ENCODE results near the gene PANK3. TPM values are rescaled to one million over a fixed set of nuclear protein-coding genes. Genes with fewer than 3 reads are reported as not detected.
A peak's percentile ranks its signal among the peaks of the same experiment; 100 is the strongest.

Gene PANK3
- total and polyA plus RNA-seq, 2 experiments from 2014 or later: 14.5 to 57.7 TPM

DNA sequence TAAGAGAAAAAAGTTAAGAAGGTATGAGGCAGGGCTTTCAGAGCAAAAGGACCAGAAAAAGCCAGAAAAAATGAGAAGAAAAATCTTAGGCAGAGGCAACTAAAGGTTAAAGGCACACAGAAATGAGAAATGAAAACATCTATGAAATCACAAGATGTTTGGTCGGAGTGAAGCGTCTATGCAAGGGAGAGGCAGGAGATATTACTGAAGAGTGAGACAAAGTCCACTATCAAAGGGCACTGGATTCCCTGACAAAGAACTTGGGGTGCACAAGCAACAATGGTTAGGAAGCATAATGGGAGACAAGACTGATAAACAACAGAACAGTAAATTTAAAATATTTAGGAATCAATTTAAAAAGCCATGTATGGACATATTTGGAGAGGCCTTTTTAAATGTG is 16.9 kb downstream of the PANK3 start:
- H3K9me3 ChIP-seq (ENCODE audit: low read depth): no peaks in the 10 kb centered on the region
- H3K27me3 ChIP-seq: no peaks in the 10 kb centered on the region
- H3K27ac ChIP-seq: no peak overlapping the region
- peaks cover 16% of the 10 kb centered on the region for H3K4me1 ChIP-seq (ENCODE audit: low read depth)
- TF ChIP-seq, protein P1, sequence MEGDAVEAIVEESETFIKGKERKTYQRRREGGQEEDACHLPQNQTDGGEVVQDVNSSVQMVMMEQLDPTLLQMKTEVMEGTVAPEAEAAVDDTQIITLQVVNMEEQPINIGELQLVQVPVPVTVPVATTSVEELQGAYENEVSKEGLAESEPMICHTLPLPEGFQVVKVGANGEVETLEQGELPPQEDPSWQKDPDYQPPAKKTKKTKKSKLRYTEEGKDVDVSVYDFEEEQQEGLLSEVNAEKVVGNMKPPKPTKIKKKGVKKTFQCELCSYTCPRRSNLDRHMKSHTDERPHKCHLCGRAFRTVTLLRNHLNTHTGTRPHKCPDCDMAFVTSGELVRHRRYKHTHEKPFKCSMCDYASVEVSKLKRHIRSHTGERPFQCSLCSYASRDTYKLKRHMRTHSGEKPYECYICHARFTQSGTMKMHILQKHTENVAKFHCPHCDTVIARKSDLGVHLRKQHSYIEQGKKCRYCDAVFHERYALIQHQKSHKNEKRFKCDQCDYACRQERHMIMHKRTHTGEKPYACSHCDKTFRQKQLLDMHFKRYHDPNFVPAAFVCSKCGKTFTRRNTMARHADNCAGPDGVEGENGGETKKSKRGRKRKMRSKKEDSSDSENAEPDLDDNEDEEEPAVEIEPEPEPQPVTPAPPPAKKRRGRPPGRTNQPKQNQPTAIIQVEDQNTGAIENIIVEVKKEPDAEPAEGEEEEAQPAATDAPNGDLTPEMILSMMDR (IDR thresholded peaks at IDR 0.05; ENCODE audit: low read depth, low read length): no peak
- H3K36me3 ChIP-seq: peaks cover 48% of the 10 kb centered on the region
- DNase-seq (ENCODE audit: low read depth in 1 of 2, low spot score in 1 of 2): no peak
- H3K4me3 ChIP-seq: no peak overlapping the region

DNA sequence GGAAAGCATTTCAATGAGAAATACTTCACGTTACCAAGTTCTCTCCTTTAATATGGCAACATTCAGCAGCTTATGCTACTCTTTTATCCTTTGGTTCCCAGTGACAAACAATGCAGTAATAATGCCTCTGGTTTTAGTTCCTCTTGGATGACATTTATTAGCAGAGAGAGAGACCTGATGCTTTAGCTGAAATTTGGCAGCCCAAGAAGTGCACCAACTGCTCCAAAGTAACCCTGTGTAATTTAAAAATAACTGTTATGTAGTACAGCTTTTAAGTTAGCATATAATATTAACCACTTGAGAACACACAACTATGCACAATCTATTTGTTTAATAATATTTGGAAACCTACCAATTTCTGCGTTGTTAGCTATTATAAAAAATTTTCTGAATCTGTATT is 21.8 kb downstream of the PANK3 start:
- DNase-seq (ENCODE audit: low read depth in 1 of 2, low spot score in 1 of 2): no peak
- no peak overlapping the region for H3K4me3 ChIP-seq
- TF ChIP-seq, protein P1 (IDR thresholded peaks at IDR 0.05; ENCODE audit: low read depth, low read length): no peak
- H3K4me1 ChIP-seq (ENCODE audit: low read depth): no peaks in the 10 kb centered on the region
- no peaks in the 10 kb centered on the region for H3K9me3 ChIP-seq (ENCODE audit: low read depth)
- H3K27ac ChIP-seq: no peak overlapping the region
- H3K36me3 ChIP-seq: peaks cover 50% of the 10 kb centered on the region
- H3K27me3 ChIP-seq: no peaks in the 10 kb centered on the region

DNA sequence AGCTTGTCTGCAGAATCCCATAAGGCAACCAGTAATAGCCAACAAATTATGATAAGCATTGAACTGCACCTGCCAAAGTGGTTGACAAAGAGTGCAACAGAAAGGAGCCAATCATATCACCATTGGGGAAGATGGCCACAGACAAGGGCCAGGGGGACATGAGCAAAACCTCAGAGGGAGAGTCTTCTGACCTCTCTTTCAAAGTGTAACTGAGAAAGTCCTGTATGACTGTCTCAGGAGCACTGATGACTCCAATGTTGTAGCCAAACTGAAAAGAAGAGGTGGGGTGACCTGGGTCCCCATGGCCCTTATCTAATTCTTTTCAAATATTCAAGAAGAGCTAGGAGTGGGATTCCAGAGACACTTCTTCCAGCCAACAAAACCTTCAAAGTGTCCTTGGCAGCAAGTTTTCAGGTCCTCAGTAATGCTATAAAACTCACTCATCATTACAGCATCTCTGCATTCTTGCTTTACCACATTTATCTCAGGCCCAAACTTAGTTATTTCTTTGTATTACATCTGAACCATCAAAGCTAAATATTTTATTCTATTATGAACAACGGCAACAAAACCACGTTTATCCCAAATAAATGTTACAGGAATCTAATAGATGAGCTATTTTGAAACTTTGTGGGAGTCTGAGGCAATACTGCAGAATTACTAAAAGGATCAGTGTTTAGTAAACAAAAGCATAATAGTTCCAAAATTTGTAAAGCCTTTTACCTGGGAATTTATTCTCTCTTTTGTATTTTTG is 25.6 kb downstream of the PANK3 start:
- peaks cover 30% of the 10 kb centered on the region for H3K36me3 ChIP-seq
- no peaks in the 10 kb centered on the region for H3K9me3 ChIP-seq (ENCODE audit: low read depth)
- DNase-seq (ENCODE audit: low read depth in 1 of 2, low spot score in 1 of 2): no peak
- H3K4me3 ChIP-seq: no peak overlapping the region
- TF ChIP-seq, protein P1 (IDR thresholded peaks at IDR 0.05; ENCODE audit: low read depth, low read length): no peak
- H3K27me3 ChIP-seq: no peaks in the 10 kb centered on the region
- H3K27ac ChIP-seq: no peak overlapping the region
- H3K4me1 ChIP-seq (ENCODE audit: low read depth): no peaks in the 10 kb centered on the region

DNA sequence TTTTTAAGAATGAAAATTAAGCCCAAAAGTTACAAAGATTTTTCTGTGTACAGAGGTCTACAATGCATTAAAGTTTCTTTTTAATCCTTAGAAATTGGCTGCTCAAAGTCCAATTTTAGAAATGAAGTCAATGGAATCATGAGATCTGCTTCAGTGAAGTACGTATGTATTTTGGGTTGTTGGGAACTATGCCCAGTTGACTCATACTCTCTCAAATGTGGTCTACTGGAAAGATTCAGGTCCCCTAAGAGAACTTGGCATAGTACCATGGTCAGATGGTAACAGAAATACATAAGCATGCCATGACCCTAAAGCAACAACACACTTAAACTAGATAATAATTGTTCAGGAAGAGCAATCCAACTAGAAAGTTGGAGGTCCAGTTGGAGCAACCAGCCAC is 27.0 kb downstream of the PANK3 start:
- DNase-seq (ENCODE audit: low read depth in 1 of 2, low spot score in 1 of 2): peak in 1 of 2 donors; percentile 95
- Histone ChIP-seq H3K4me3 (no peak overlapping the region), H3K4me1 (ENCODE audit: low read depth) (no peaks in the 10 kb centered on the region), H3K36me3 (peaks cover 22% of the 10 kb centered on the region), H3K9me3 (ENCODE audit: low read depth) (no peaks in the 10 kb centered on the region), H3K27ac (no peak overlapping the region), H3K27me3 (no peaks in the 10 kb centered on the region)
- TF ChIP-seq, protein P1 (IDR thresholded peaks at IDR 0.05; ENCODE audit: low read depth, low read length): no peak

DNA sequence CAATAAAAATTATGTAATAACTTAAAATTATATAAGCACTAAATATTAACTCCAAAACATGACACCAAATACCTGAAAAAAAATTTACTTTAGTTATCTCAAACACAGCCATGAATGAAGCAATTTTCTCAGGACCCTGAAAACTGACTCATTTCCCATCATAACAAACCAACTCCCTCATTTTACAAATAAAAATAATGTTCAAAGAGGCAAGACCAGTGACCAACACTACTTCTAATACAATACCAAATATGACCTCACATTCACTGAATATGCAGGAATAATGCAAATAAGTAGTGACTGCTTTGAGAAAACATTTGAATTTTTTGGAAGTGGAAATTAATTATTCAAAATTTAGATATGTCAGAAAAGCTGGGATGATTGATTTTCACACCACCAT is 28.5 kb downstream of the PANK3 start:
- Histone ChIP-seq H3K27ac (no peak overlapping the region), H3K36me3 (peaks cover 13% of the 10 kb centered on the region)
- TF ChIP-seq, protein P1 (IDR thresholded peaks at IDR 0.05; ENCODE audit: low read depth, low read length): no peak

More for the DNA sequence above, 28.5 kb downstream of the PANK3 start:
- no peaks in the 10 kb centered on the region for H3K9me3 ChIP-seq (ENCODE audit: low read depth)
- H3K4me1 ChIP-seq (ENCODE audit: low read depth): no peaks in the 10 kb centered on the region
- H3K27me3 ChIP-seq: no peaks in the 10 kb centered on the region
- DNase-seq (ENCODE audit: low read depth in 1 of 2, low spot score in 1 of 2): no peak
- H3K4me3 ChIP-seq: no peak overlapping the region

Data from cardiac muscle cell (in vitro differentiated cells and primary cell).